HG03439 (cell line): ENCODE measurements around the gene NCK2.
A peak's percentile ranks its signal among the peaks of the same experiment; 100 is the strongest.

ENCODE experiments used
- ATAC-seq: cut with Tn5 transposase; IDR thresholded peaks from one replicate; pipeline ENCODE4 v1.9.1; 2021; ENCODE audit warnings: mild to moderate bottlenecking, moderate library complexity; ENCODE audit not compliant: unreplicated experiment

The NCK2 gene

GRCh38 chr2:105911425-105911824 is 166.7 kb downstream of the NCK2 start:
- no peak for ATAC-seq

DNA sequence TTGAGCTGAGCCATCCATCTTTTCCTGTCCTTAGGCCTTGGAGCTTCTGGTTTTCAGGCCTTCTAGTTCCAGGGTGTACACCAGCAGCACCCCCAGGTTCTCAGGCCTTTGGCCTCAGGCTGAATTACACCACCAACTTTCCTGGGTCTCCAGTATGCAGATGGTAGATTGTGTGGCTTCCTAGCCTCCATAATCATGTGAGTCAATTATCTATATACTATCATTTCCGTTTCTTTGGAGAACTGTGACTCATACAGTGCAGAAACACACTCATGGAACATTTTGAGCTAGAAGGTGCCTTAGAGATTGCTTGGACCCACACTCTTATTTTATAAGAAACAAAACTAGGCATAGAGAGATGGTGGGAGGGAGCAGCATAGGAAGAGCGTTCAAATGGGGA is 167.4 kb downstream of the NCK2 start:
- no peak for ATAC-seq

DNA sequence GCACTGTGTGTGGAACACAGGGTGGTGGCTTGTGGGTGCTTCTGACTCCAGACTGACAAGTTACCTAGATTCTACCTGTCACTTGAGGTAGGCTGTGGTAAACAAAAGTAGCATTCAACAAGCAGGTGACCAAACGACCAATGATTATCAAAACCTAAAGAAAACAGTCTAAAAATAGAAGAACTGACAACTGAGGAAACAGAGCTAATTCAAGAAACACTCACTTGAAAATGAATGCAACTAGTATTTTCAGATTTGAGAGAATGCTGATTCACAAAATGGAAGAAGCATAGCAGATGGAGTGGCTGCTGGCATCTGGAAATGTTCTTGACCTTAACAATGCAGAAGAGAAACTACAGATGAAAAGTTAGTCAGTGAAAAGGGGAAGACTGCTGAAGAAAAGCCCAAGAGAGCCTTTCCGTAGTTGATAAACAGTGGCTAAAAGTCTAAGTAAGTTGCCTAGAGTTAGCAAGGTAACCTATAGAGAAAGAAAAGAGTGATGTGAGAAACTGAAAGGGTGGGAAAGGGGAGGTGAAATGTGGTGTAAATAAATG is 170.4 kb downstream of the NCK2 start:
- ATAC-seq = peak; percentile 75

GRCh38 chr2:105917226-105917625 is 172.5 kb downstream of the NCK2 start:
- no peak for ATAC-seq

GRCh38 chr2:105917688-105918087 is 173.0 kb downstream of the NCK2 start:
- ATAC-seq = no peak

- ATAC-seq = no peak
Measured at GRCh38 chr2:105919191-105919811, 174.6 kb downstream of the NCK2 start.

GRCh38 chr2:105919826-105920225 is 175.1 kb downstream of the NCK2 start:
- no peak for ATAC-seq

- ATAC-seq = no peak
Measured at GRCh38 chr2:105924271-105924670, 179.6 kb downstream of the NCK2 start.

GRCh38 chr2:105924932-105925331 is 180.2 kb downstream of the NCK2 start:
- no peak for ATAC-seq

DNA sequence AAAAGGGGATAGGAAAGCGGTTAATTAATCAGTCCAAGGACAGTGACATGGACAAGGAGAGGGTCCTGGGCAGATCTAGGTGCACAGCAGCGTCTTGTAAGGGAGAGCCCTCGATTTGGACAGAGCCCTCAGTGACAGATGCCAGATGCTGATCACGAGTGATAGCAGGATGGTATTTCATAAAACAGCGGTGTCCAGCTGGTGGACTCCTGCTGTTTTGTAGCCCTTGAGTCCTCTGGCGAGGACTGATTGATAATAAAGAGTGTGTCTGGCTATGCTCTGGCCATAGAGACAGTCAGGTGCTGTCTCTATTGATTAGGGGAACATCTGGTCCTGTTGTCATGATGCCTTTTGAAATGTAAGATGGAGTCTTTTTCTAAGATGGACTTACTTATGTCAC is 180.7 kb downstream of the NCK2 start:
- no peak for ATAC-seq

DNA sequence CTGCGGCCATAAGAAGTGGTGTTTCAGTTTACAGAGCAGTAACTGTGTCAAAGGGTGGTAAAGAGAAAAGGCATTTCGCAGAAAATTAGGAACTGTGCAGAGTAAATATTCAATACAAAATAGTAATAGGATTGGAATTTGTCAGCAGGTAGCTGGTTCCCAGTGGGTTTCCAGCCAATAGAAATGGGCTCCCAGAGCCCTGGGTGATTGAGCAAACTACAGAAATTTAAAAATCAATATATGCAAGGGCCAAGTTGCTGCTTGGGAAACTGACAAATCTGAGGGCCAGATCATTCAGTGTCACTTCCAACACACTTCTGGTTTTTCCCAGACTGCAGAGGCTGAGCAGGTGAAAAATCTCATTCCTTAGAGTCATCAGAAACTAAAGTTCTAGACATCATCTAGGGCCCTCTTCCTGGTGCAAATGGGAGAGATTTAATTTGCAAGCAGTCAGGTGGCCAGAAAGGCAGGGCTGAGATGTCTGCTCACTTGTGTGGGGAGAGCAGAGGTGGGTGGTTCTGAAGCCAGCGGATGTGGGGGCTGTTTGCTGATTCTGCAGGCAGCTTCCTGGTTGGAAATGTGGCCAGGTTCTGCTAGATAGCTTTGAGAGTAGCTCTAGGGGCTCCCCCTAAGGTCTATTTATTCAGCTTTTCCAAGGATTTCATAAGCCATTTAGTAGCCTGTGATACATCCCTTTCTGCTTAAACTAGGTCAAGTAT is 182.4 kb downstream of the NCK2 start:
- ATAC-seq = no peak

- ATAC-seq = no peak
Measured at GRCh38 chr2:105928086-105928485, 183.4 kb downstream of the NCK2 start.

DNA sequence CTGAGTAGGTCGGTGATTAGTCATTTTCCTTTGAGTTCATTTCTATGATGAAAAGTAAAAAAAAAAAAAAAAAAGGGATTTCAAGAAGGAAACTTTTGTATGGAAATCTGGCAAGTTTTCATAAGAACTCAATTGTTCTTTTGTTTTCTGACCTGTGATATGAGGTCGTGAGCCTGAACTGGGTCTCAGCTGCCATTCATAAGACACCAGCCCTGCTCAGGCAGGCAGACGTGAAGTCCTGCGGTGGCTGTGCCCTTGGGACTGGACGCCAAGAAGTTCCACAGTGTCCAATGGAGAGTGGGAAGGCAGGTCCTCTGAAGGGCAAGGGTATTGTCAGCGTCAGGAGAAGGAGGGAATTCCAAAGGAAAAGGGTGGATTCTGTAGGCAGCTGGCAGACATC is 183.9 kb downstream of the NCK2 start:
- no peak for ATAC-seq

DNA sequence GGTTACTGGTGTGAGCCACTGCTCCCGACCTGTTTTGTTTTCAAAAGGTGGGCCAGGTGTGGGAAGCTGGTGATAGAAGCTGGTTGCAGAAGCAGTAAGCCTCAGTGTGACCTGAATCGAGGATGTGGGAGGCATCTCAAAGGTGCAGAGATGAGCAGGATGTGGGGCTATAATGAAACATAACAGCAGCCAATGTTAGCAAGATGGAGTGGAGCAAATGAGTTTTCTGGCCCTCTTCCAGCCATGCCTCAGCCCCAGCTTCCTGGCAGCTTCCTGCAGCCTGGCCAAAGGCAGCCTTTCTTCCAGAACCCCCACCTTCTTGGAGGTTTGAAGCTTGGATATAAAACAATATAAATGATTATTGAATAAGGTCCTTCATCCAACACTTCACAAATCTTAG is 184.8 kb downstream of the NCK2 start:
- ATAC-seq = no peak

- no peak for ATAC-seq
Measured at GRCh38 chr2:105932582-105932981, 187.9 kb downstream of the NCK2 start.

DNA sequence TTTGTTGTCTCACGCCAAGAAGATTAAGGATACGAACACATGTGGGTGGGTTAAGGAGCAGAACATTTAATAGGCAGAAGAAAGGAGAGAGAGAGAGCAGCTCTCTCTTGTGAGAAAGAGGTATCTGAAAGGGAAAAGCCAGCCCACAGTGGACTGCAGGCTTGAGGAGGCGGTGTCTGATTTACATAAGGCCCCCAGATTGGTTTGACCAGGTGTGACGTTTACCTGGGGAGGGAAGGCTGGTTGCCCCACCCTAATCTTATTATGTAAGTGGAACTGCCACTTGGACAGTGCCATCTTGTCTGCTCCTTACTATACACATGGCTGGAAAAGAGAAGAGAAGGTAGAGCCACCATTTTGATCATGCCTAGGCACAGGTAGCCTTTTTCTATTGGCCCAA is 189.2 kb downstream of the NCK2 start:
- ATAC-seq = no peak

- no peak for ATAC-seq
Measured at GRCh38 chr2:105934467-105934866, 189.8 kb downstream of the NCK2 start.

DNA sequence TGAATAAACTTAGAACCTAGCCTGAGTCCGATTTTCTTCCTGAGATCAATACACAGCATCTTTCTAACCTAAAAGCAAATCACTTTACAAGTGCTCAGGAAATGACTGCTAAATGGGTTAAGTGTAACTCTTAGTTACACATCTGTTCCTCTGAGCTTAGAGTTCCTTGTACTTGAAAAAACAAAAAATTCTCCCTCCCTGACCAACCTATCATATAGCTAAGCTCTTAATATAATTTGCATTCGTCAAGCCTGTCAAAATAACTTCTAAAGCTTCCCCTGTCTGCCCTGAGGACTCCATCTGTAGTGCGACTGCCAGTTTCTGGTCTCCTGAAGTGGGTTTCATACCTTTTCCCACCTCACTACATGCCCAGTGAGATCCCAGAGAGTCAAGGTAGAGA is 190.4 kb downstream of the NCK2 start:
- ATAC-seq = no peak

DNA sequence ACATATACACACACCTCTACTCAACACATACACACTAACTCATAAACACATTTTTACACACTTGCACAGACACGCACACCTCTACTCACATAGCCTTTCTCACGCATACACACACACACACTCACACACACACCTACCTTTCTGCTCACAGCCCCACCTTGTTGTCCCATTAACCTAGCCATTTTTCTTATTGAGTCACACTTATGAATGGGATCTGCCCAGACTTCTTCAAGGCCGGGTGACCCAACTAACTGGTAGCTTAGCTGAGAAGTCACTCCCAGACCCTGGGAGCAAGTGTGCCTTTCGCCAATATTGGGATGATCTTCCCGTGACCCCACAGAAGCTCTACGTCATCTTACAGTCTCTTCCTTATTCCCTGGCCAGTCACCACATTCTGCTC is 192.2 kb downstream of the NCK2 start:
- ATAC-seq = no peak

GRCh38 chr2:105937498-105938097 is 192.9 kb downstream of the NCK2 start:
- no peak for ATAC-seq
